ENCODE measurements around the gene MGST1.
"Not testable (repeated sequence)": the region's sequence is repeated elsewhere in the genome, so short reads cannot be mapped to it uniquely, and the experiment has no call there.

MGST1 gene

DNA sequence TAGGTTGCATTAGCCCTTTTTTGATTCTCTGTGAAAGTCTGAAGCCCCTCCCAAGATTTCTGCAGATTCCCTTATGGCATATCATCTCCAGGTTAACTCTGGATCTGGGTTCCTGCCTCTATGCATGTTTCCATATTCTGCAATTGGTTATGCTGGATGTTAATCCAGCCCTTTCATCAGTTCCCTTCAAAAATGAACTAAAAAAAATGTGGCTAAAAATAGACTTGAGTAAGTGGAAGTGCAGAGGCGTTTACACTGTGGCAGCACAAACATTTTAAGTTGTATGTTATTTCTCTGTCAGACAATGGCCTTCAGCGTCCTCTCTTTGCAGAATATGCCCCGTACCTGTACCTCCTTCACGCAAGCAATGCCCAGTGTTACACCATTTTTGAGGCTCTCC lies 11.4 kb downstream of the MGST1 start:
- no peak for DNase-seq

DNA sequence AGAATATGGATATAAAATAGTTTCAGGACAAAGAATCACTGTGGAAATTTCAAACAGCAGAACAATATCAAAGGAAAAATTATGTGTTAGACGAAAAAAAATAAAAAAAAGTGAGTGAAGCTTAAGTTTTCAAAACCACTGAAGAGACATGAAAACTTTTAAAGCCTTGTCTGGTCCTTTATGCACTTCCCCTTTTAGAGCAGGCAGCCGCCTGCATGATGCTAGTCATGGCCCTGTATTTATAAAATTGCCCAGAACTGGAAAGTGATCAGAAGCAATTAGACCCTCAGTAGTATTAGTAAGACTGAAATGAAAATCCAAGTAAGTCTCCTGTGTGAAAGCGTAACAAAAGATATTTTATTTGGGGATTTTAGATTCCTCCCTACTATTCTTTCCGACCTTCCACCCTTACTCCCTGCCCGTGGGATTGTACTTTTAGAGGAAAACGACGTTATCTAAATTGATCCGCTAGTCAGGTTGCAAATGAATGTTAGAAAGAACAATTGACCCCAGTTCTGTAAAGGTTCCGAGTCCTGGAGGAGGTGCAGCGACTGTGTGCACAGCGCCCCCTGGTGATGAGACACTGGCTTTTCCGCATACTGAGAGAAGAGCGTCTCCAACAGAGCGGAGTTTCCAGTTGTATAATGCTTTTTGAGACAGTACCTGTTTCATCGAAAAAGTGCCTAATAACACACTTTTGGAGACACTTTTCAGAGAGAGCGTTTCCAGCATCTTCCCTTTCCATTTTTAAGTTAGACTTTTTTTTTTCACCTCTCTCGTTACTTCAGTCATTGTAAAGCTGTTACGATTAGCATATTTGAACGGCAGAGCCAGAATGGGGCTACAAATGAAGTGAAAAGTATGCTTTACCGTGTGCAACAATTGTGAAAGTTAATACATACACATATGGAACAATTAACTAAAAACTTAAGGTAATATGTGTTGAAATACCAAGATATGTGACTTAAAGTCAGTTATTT lies 12.4 kb downstream of the MGST1 start:
- DNase-seq, result peak; percentile 19

DNA sequence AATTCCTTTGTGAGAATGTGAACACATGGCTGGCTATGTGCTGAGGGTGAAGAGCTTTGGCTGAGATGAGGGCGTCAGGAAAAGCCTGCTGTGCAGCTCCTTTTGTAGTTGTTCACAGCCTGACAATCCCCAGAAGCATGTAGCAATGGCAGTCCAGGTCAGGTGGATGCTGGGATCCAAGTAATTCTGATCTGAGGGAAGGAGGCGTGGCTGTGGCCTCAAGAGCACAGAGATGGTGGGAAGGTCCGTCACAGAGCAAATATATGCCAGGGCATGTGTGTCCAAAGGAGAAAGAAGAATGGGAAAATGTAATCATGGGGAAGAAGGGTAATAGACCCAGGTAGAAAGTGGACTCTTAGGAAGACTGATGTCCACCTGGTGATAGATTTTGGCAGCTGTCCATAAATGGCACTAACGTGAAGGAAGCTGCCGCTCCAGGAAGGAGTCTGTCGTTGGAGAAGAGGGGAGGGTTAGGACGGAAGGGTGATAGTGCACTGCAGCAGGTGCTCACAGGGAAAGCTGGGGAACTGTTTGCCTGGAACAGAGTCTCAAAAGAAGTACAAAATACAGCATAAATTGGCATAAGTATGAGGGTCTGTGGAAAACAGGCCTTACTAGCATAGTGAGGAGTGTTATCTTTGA lies 13.8 kb downstream of the MGST1 start:
- DNase-seq, result no peak

DNA sequence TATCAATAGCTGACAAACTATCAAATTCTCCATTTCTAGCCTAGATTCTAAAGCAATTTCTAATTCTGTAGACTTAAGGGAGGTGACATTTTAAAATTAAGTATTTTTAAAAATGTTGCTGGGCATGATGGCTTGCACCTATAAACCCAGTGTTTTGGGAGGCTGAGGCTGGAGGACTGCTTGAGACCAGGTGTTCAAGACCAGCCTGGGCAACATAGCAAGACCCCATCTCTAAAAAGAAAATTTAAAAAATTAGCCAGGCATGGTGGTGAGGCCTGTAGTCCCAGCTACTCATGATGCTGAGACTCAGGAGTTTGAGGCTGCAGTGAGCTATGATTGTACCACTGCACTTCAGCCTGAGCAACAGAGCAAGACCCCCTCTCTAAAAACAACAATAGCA lies 15.1 kb downstream of the MGST1 start:
- DNase-seq, result no peak

DNA sequence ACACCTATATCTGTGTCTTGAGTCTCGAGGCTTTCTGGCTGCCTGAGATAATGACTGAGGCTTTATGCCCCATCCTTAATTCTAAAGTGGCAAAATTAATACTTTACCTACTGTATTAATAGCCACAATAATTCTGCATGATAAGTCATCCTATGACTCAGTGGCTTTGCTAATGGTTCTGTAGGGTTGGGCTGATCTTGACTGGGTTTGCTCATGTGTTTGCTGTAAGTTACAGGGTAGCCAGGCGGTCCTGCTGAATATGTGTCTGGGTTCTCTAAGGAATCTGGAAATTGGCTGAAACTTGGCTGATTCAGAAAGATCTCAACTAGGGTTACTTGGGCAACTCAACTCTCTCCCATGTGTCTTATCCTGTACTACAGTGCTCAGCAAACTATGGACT lies 21.7 kb downstream of the MGST1 start:
- DNase-seq, result no peak

DNA sequence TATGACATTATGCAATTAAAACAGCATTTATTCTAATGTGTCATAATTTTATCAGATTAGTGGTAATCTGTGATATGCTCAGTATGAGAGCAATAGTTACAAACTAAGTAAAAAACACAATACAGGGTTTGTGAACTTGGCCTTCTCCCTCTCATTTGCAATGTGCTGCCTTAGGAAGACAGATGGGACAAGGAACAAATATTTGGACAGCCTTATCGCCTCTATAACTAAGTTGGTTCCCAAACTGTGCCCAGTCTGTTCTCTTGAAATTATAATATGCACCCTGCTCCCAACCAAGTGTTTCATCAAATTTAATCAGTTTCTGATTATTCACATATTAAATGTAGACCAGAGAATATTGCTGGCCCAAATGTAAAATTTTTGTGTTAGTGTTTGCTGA lies 22.7 kb downstream of the MGST1 start:
- no peak for DNase-seq

DNA sequence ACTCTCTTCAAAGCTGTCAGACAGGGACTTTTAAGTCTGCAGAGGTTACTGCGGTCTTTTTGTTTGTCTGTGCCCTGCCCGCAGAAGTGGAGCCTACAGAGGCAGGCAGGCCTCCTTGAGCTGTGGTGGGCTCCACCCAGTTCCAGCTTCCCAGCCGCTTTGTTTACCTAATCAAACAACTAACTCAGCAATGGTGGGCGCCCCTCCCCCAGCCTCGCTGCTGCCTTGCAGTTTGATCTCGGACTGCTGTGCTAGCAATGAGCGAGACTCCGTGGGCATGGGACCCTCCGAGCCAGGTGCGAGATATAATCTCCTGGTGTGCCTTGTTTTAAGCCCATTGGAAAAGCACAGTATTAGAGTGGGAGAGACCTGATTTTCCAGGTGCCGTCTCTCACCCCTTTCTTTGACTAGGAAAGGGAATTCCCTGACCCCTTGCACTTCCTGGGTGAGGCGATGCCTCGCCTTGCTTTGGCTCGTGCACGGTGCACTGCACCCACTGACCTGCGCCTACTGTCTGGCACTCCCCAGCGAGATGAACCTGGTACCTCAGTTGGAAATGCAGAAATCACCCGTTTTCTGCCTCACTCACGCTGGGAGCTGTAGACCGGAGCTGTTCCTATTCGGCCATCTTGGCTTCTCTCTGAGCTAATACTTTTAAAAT lies 35.3 kb downstream of the MGST1 start:
- not testable (repeated sequence) for DNase-seq

DNA sequence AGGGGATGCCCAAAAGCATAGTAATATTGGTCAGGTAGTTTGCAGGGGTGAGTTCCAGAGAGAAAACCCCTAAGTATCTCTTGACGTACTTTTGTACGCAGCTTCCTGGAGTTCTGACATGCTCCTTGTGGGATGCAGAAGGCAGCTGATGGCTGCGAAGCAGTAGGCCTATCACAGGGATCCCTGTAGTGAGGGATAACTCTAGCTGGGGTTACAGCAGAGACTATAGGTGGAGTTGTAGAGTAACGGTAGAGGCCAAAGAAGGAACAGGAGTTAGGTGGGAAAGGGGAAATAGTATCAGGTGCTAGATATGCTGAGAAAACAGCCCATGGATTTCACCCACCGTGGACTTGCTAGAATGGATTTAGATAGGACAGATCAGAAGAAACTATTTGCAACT lies 37.3 kb downstream of the MGST1 start:
- DNase-seq, result no peak

DNA sequence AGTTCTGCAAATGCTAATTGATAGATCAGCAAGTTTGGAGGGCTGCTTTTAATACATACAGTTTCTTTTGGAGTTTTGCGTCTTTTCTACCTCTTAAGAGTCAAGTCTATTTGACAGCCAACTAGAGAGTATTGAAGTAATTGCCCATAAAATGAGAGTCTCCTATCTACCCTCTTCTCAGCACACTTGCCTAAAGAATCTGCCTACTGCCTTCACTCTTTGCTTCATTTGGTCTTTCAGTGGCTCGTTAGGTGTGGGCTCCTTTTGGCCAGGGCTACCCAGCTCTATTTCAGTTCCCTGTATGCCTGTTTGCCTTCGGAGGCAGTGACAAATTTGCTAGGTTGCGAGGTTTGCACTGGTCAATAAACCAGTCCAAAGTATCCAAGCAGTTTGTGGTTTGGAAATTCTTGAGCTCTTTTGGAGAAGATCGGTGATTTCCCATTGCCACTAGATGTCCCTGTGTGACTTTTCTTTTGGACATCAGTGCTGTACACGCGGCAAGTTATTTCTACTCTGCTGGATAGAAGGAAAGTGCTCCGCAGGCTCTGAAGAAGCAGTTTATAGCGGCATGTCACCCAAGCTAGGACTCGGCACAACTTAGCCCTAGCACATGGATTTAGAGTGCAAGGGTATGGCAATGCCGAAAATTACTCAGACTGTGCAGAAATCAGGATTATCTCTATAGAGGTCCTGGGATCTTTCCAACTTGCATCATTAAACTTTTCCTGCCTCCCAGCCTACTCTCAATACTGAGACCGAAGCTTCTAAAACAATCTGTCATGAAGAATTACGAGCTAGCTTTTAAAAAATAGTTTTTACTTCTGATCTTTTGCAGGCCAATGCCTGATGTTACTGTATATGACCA lies 38.6 kb downstream of the MGST1 start:
- peak; percentile 29 for DNase-seq

DNA sequence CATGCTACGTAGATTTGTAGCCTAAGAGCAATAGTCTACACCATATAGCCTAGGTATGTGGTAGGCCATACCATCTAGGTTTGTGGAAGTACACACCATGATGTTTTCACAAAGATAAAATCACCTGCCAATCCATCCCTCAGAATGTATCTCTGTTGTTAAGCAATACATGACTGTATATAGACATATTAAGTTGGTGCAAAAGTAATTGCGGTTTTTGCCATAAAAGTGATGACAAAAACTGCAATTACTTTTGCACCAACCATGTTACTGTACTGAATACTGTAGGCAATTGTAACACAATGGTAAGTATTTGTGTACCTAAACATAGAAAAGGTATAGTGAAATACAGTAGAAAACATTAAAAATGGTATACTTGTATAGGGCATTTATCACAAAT lies 40.5 kb downstream of the MGST1 start:
- DNase-seq, result no peak

DNA sequence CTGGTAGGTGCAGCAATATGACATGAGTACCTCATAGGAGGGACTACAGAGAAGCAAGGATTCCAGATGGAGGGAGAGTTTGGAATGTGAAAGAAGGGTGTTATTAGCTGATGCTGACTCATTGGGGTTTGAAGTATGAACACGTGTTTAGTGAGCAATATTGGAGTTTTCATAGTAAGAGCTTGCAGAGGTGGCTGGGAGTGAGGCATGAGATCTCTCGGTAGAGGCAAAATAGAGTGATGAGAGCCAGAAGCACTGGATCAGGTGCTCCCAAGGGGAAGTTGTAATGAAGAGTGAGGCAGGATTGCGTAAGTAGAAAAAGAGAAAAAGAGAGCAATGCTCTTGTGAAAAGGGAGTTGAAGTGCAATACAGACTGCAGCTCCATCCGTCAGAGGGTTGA lies 42.1 kb downstream of the MGST1 start:
- peak; percentile 22 for DNase-seq

DNA sequence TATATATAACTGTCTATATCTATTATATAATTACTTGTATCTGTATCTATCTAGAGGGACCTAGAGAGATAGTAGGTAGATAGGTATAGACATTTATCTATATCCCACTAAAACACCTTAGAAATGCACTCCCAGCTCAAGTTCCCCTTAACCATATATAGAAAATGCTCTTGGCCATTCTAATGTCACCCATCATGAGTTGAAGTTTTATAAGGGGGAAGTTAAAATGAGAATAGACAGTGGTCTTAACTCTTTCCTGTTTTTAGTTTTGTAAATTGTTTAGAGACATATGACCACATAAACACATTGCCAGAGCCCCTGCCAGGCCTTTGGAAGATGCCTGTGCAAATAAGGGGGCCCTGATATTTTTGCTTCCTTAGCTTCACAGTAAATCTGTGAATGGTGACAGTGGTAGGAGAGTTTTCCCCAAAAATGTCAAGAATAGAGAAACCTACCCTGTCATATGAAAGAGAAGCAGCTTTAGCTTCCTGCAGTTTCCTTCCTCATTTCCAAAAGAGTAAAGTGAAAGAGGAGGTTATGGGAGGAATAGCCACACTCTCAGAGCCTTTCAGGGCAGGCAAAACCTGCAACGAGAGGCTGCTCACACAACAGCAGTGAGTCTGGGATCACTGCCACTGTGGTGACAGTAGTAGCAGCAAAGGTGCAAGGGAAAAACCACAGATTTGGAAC lies 45.5 kb downstream of the MGST1 start:
- no peak for DNase-seq

DNA sequence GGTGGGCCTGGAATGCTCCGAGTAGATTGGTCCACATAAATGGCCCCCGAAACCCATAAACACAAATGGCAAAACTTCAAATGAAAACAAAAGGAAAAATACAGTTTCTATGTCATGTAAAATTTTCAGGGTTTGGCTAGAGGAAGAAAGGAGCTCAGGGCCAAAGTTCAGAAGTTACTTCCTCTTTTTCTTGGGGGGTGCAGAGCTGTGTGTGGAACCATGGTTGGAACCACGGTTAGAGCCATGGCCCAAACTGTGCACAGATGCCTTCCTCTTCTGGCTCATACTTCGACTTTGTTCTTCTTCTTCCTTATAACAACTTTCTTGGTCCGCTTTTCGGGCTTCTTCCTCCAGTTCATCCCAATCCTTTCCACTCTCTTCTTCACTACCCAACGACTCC lies 51.7 kb downstream of the MGST1 start:
- no peak for DNase-seq

DNA sequence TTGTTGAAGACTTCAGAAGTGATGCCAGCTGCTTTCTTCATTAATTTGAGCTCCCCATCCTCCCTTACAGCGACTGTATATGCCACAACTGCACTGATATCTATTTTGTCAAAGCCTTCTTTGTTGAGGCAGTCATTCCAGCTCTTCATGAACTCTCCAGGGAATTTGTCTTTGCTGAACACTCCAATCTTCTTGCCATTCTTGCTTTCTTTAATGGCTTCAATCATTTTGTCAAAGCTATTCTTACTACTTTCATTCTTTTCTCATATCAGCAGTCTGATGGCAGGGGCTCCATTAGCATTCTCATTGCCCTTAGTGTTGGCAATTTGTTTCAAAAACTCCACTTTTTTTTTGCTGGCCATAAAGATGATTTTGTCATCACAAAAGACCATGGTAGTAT lies 54.4 kb downstream of the MGST1 start:
- not testable (repeated sequence) for DNase-seq

DNA sequence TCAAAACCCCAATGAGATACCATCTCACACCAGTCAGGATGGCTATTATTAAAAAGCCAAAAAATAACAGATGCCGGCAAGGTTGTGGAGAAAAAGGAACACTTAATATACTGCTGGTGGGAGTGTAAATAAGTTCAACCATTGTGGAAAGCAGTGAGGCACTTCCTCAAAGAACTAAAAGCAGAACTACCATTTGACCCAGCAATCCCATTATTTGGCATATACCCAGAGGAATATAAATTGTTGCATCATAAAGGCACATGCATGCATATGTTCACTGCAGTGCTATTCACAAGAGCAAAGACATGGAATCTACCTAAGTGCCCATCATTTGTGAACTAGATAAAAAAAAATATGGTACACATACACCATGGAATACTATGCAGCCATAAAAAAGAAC lies 59.9 kb downstream of the MGST1 start:
- no peak for DNase-seq
